LNCaP clone FGC (cell line): ENCODE measurements around the gene CCDC88C.

Experiments used
- DNase-seq: peaks from one replicate; pipeline ENCODE4 v3.0.0-alpha.2; 2011; ENCODE audit warnings: low read depth
- H3K4me3 ChIP-seq: 2 replicates; pipeline ENCODE4 v1.5.1; 2011; ENCODE audit warnings: mild to moderate bottlenecking, low read depth, low read length, control low read depth
- CTCF ChIP-seq: IDR thresholded peaks from 2 replicates; pipeline ENCODE4 v1.5.1; 2012; ENCODE audit warnings: mild to moderate bottlenecking; ENCODE audit not compliant: control insufficient read depth, insufficient read depth; ENCODE audit errors: extremely low read depth

The CCDC88C gene

GRCh38 chr14:91402348-91402747, 15.3 kb downstream of the CCDC88C start:
- H3K4me3 ChIP-seq, result no peak overlapping the region
- TF ChIP-seq CTCF, result no peak
- DNase-seq, result no peak

- no peak for DNase-seq
- H3K4me3 ChIP-seq, result no peak overlapping the region
- TF ChIP-seq CTCF, result no peak
These were observed 15.9 kb downstream of the CCDC88C start for GRCh38 chr14:91401751-91402150.

DNA sequence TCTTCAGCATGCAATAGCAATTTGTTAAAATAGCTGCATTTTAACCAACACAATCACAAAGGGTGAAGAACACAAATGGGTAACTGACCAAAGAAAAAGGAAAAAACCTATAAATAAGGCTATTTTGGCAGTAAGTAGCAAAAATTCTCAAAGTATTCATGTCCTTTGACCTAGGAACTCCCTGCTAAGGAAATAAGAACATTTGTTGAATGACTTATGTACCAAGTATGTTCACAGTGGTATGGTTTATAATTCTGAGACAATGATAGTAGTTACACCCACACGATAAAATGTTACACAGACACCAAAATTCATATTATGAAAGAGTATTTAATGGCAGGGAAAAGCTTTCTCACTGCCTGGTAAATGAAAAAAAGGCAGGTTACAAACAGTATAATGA, 16.9 kb downstream of the CCDC88C start:
- H3K4me3 ChIP-seq, result no peak overlapping the region
- no peak for DNase-seq
- TF ChIP-seq CTCF, result no peak

DNA sequence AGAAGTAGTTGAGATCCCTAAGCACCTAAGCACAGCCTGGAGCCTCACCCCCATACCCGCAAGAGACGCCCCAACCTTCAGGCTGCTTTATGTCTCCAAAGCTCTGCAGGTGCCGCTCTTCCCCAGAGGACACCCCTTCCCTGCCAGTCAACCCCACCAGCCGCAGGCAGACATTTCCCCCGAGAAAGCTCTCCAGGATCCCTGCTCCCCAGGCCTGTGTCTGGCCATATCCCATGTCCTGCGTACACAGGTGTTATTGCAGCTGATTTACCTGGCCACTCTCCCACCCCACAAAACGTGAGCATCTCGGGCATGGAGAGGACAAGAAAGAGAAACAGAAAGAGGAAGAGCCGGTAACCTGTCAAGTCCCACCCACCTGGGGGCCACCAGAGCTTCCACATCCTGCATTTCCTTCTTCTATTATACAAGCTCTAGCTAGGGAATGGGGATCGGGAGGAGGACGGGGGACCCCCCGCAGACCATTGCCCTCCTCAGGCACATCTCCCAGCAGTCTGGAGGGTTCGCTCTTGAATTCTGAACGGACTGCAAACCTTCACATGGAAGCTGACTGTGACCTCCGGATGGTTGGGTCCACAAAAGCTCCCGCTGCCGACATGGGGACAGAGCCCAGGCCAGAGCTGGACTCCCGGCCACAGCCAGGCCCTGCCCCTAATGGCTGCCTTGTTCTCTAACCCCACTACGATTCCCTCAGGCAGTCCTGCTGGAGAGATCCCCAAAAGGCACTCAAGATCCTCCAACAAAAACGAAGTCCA, 17.6 kb downstream of the CCDC88C start:
- H3K4me3 ChIP-seq, result no peak overlapping the region
- TF ChIP-seq CTCF, result no peak
- DNase-seq, result no peak

DNA sequence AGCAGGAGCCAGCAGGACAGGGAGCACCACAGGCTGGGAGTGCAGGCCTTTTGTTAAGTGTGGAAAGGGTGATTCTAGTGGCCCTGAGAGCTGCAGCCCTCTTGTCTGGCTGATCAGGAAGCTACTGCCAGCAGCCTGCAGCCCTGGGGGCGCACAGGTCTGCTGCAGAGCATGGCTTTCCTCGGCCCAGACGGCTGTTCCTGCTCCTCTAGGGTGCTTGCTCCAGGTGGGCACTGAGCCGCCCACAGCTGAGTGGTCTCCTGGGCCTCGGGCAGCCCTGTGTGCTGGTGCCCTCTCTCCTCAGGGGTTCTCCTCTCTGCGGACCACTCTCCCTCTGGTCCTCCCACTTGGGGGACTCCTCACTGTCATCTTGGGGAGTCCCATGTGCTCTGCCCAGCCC, 18.9 kb downstream of the CCDC88C start:
- H3K4me3 ChIP-seq, result no peak overlapping the region
- TF ChIP-seq CTCF, result no peak
- DNase-seq, result no peak

GRCh38 chr14:91397965-91398591, 19.5 kb downstream of the CCDC88C start:
- DNase-seq, result no peak
- TF ChIP-seq CTCF, result no peak
- H3K4me3 ChIP-seq, result no peak overlapping the region
